ENCODE measurements around the gene CHRNB4.
"Not testable (repeated sequence)": the region's sequence is repeated elsewhere in the genome, so short reads cannot be mapped to it uniquely, and the experiment has no call there.

Gene CHRNB4

GRCh38 chr15:78641102-78641748 is at the start of gene CHRNB4:
CHRNB4 (minus strand) TSS chr15:78641210; CDS start chr15:78641133, 77 bp downstream.
- in situ Hi-C loops (cut with MboI; ENCODE audit: low sequenced_read_pairs), result loop anchor here (10.0 kb wide), 1 partner anchor 74 kb away; no protein-coding TSS in a partner anchor

DNA sequence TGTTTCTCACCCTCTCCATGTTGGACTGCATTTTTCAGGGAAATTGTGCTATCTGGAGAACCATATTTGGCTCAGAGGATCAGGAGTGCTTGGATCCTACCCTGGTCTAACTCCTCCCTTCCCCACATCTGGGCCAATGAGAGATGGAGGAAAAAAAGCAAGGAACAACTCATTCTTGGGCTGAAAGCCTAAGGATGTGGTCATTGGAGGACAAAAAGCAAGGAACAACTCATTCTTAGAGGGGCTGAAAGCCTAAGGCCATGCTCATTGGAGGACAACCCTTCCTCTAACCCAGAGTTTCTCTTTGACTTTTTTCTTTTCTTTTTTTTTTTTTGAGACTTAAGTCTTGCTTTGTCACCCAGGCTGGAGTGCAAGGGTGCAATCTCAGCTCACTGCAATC is 48.6 kb upstream of the CHRNB4 start:
- in situ Hi-C loops (cut with MboI; ENCODE audit: low sequenced_read_pairs), result no loop called here

DNA sequence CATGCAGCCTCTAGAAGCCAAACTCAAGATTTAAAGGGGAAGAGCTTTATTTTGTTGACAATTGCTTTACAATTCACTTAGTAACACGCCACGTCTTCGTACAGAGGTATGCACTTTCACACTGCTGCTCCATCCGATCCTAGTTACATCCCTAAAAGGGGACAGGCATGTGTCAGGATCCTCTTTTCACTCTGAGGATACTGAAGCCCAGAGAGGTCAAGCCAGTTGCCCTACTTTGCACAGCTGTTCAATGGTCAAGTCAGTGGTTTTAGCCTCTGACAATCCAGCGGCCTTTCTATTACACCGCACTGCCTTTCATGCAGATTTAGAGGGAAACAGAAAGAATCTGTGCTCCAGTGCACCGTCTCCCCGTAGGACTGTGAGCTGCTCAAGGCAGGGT is 44.9 kb upstream of the CHRNB4 start:
- in situ Hi-C loops (cut with MboI; ENCODE audit: low sequenced_read_pairs), result no loop called here

DNA sequence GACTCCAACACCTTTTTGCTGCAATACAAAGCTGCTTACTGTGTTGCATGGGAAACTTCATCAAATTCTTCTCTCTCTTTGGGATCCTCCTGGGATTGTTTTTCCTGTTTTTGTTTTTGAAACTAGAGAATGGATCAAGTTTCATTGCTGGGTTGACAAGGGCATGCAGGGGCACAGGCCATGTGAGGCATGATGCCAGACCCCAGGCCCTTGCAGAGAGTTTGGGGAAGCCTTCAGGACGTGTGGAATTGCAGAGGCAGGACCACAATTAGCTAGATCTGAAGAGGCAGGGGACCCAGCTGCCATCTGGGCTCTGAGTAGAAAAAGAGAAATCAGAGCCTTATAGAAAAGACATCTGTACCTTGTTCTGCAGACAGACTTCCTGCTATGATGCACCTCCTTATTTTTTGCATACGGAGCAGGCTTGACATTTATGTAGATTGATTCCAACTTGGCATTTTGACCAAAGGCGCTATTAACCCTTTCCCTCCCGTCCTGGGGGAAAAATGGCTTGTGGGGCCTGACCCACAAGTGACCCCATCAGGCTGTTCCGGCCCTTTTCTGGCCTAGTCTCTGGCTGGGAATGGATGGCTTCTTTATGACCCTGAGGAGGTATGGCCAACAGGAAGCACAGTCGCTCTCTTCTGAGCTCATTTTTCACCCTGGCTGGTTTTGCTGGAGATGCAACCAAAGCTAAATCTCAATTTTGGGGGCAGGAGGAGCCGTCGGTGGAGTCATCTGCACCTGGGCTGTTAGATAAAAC is 44.3 kb upstream of the CHRNB4 start:
- in situ Hi-C loops (cut with MboI; ENCODE audit: low sequenced_read_pairs), result no loop called here

GRCh38 chr15:78684657-78685056 is 43.6 kb upstream of the CHRNB4 start:
- in situ Hi-C loops (cut with MboI; ENCODE audit: low sequenced_read_pairs), result no loop called here

DNA sequence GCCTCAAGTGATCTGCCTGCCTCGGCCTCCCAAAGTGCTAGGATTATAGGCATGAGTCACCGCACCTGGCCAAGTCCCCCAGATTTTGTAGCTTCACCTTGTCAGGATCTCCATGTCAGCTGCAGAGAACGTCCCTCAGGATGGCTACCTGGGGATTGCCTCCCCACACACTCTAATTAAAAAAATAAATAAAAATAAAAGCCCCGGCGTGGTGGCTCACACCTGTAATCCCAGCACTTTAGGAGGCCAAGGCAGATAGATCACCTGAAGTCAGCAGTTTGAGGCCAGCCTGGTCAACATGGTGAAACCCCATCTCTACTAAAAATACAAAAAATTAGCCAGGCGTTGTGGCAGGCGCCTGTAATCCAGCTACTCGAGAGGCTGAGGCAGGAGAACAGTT is 42.6 kb upstream of the CHRNB4 start:
- in situ Hi-C loops (cut with MboI; ENCODE audit: low sequenced_read_pairs), result not testable (repeated sequence)

DNA sequence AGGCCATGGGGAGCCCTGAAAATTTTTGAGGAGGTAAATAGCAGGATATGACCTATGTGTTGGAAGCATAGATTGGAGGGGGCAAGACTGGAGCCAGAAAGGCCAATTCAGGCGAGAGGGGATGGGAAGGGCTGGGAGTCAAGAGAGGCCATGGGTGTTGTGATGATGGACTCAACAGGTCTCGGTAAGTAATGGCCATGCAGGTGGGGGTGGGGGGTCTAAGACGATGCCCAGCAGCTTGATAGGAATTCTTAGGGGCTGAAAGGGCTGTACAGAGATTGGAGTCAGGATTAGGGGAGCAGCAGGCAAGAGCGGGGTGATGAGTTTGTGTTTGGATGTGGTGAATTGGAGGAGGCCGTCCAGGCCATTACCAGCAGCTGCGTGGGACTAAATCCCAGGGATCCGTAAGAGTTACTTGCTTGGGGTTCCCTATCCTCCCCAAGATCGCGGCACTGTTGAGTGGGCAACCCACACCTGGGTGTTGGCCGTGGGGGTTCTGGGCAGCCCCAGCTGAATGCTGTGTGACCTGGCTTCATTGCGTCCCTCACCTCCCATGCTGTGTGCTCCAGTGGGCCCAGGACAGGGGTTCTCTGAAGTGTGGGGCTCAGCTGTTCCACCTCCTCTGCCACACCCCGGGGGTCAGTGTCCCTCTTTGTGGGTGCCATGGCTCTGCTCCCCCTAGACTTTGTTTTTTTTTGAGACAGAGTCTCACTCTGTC is 41.8 kb upstream of the CHRNB4 start:
- in situ Hi-C loops (cut with MboI; ENCODE audit: low sequenced_read_pairs), result no loop called here

GRCh38 chr15:78682004-78682651 is 41.1 kb upstream of the CHRNB4 start:
- in situ Hi-C loops (cut with MboI; ENCODE audit: low sequenced_read_pairs), result no loop called here

DNA sequence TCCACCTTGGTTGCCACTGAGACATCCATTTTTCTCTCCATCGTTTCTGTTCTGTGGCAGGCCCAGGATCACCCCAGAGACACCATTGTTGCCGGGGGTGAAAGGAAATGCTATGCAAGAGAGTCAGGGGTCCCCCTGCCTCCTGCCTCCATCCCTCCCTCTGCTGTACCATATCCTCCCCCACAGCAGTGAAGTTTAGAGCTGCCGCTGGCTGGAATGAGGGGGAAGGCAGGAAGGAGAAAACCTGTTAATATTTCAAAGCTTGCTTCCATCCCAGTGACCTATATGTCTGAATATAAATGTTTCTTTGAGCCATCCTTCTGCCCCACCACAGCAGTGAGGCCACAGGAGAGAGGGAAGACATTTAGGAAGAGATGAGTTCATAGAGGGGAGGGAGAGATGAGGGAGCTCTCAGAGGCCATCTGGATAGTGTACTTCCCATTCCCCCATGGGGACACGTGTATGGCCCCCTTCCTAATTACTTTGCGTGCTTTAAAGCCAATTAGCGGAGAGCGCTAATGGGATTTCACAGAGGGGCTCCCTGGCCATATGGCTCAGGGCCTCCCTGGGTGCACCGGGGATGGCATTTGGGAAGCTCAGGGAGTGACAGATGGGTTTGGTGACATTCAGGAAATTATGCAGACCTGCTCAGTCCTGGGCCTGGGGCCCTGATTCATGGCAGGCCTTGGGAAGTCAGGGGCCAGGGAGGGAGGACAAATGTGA is 40.4 kb upstream of the CHRNB4 start:
- in situ Hi-C loops (cut with MboI; ENCODE audit: low sequenced_read_pairs), result no loop called here

GRCh38 chr15:78680431-78681075 is 39.5 kb upstream of the CHRNB4 start:
- in situ Hi-C loops (cut with MboI; ENCODE audit: low sequenced_read_pairs), result no loop called here

DNA sequence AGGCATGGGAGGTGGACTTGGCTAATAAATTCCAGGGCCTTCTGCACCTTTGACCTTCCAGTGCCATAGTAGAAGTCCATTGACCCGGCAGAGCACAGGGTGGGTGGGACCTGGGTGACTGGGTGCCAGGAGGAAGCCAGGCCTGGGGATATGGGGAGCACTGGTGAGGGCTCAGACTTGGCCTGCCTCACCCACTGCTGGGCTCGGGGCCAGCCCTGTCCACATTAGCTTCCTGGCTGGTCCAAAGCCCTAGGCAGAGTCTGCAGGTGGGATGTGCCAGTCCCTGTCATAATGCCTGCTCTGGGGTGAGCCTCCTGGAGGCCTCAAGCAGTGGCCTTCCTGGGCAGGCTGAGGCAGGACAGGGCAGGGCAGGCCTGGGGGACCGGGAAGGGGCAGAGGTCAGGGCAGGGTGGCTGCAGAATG is 38.1 kb upstream of the CHRNB4 start:
- in situ Hi-C loops (cut with MboI; ENCODE audit: low sequenced_read_pairs), result no loop called here

DNA sequence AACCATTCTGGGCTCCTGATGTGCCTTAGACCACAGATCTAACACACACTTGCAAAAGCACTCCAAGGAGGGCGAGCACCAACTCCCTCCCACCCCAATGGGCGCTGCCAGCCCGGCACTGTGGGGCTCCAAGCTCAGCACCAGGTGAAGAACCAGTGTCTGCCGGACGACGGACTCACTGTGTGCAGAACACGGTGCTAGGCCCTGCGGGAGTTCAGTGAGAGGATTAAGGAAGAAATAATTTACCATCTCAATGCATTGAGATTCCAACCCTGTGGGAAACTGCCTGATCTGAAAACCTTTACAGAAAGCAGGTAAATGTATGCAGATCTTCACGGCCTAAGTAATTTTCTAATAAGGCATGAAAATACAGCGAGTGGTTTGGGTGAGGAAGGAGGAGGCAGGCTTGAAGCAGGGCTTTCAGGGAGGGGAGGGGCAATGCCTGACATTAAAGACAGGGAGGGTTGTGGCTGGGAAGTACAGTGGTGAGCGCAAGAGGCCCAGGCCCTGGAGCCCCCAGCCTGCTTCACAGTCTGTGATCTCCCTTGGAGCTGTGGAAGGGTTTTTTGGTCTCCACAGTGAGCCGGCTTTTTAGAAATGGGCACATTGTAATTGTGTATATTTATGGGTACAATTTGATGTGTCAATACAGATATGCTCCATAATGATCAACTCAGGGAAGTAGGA is 35.6 kb upstream of the CHRNB4 start:
- in situ Hi-C loops (cut with MboI; ENCODE audit: low sequenced_read_pairs), result no loop called here

DNA sequence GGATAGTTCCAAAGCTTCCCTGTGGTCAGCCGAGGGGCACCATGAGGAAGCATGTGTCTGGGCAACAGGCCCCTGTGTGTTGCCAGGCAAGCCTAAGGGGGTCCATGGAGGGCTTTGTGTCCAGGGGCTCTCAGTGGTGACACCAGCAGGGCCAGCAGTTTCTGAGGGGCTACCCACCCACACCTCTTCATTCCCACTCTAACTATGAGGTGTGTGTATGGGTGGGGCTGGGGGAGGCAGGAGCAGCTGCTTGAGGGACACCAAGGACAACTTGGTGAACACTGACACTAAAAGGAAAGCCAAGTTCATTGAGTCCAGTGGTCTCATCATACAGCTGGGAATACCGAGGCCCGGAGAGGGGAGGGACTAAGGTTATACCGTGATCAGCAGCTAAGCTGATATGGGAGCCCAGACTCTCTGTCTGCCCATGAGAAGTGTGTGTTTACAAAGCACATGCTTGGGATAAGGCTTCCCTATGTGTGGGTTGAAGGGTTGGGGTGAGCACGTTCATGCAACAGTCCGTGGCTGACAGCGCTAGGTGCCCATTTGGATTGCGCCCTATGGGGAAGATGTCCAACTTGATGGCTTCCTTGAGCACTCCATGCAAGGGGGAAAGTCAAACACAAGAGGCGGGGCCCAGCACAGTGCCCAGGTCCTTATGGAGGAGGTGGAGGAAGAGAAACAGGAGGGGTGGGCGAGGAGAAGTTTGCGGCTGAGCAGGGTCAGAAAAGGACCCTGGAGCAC is 34.8 kb upstream of the CHRNB4 start:
- in situ Hi-C loops (cut with MboI; ENCODE audit: low sequenced_read_pairs), result no loop called here

GRCh38 chr15:78675206-78675605 is 34.2 kb upstream of the CHRNB4 start:
- in situ Hi-C loops (cut with MboI; ENCODE audit: low sequenced_read_pairs), result no loop called here

GRCh38 chr15:78673917-78674444 is 33.0 kb upstream of the CHRNB4 start:
- in situ Hi-C loops (cut with MboI; ENCODE audit: low sequenced_read_pairs), result no loop called here

DNA sequence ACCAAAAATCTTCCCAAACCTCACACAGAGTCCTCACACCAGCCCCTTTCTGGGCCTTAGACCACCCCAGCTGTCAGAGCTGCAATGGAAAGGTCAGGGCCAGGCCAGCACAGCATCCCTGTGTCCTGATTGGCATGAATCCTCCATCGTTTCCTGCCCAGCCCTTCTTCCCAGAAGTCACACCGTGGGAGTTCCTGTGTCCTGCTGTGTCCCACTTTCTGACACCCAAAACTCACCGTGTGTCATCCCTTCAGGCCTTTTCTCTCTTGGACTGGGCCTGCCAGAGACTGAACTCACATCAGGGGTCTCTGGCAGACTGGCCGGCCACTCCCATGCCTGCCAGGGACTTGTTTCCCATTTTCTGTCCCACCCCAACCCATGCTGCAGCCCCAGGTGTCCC is 32.5 kb upstream of the CHRNB4 start:
- in situ Hi-C loops (cut with MboI; ENCODE audit: low sequenced_read_pairs), result no loop called here

DNA sequence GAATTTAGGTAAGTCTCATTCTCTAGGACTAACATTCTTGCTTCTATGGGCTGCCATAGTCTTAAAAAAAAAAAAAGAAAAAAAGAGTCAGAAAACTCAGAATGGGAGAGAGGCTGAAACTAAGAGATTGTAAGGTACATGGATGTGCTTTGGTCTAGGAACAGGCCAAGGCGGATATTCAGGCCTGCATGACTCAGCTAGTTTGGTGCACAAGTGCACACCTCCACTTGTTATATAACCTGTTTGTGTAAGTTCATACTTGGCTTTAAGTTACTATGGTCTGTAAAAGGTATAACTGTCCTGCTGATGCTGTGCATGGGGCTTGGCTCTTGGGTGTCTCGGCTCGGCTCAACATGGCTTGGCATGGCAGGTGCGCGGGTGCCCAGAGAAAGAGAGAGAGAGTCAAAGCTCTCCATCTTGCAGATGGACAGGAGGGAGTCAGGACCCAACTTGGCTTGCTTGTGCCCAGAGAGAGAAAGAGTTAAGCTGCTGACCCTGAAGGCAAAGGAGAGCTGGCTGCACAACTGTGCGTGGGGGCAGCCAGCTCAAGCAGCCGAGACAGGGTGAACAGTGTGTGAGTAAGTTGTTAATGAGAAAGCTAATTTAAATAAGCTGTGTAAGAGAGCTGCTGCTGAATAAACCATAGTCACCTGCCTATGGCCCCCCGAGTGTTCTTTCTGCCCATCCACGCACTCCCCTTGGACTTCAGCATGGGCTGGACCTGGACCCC is 31.4 kb upstream of the CHRNB4 start:
- in situ Hi-C loops (cut with MboI; ENCODE audit: low sequenced_read_pairs), result no loop called here

GRCh38 chr15:78671626-78672211 is 30.7 kb upstream of the CHRNB4 start:
- in situ Hi-C loops (cut with MboI; ENCODE audit: low sequenced_read_pairs), result no loop called here

All from HL-60/S4 (cell line).